NT2/D1 (cell line): Measurements from ENCODE around the gene SETX.

Source experiments
- SUZ12 ChIP-seq: IDR thresholded peaks from 2 replicates; pipeline ENCODE4 v1.6.1; 2011; ENCODE audit not compliant: insufficient read length, insufficient read depth; ENCODE audit errors: extremely low read depth
- YY1 ChIP-seq: IDR thresholded peaks from 2 replicates; pipeline ENCODE4 v1.6.1; 2011; ENCODE audit not compliant: insufficient read length, insufficient read depth

DNA sequence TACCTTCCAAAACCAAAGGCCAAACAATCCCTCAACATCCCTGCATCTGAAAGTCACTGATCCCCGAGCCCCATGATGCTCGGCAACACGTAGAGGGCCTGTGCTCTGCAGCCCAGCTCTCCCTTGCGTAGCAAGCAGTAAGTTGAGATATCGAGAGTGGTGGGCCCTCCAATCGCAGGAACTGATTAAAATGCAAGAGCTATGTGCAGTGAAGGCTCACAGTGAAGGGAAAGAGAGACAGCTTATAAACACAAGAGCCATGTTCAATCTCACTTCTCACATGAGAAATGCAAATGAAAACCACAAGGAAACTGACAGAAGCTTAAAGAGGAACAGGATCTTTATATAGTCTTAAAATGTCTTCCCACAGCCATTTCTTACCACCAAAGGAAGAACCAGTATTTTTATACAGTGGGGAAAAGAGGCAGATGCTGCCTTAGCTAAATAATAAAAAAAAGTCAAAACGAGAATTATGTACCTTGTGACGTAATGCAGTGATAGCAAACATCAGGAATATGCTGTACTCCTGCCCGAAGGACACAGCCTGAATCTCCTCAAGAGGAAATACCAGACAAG, 27.3 kb upstream of the SETX start:
- no peak for TF ChIP-seq SUZ12
- TF ChIP-seq YY1: no peak
